HL-60 (cell line): ENCODE measurements around the gene ADGRB3.

ENCODE experiments used
- DNase-seq, 2 experiments: peaks; one replicate each; pipeline ENCODE4 v3.0.0-alpha.2; 2010 to 2020; ENCODE audit warnings: low read depth in 1 of 2, low spot score in 1 of 2
- H3K27ac ChIP-seq: fragments of 250-450 bp; sonication (Bioruptor Pico); replicated peaks from 2 replicates; pipeline ENCODE4 v1.5.1; 2020; ENCODE audit warnings: mild to moderate bottlenecking, moderate library complexity
- H3K27me3 ChIP-seq: fragments of 250-450 bp; sonication (Bioruptor Pico); 2 replicates; pipeline ENCODE4 v1.5.1; 2021; ENCODE audit warnings: mild to moderate bottlenecking, moderate library complexity; ENCODE audit not compliant: insufficient read depth, poor library complexity, severe bottlenecking
- H3K4me3 ChIP-seq: replicated peaks from 2 replicates; pipeline ENCODE4 v1.5.1; 2011; ENCODE audit warnings: mild to moderate bottlenecking, control low read depth, low read length; ENCODE audit not compliant: insufficient read depth
- GABPA ChIP-seq: IDR thresholded peaks from 2 replicates; pipeline ENCODE4 v1.6.1; 2012; ENCODE audit warnings: low read depth
- POLR2AphosphoS5 ChIP-seq: IDR thresholded peaks from 2 replicates; pipeline ENCODE4 v1.6.1; 2012; ENCODE audit warnings: low read depth
- SPI1 ChIP-seq: IDR thresholded peaks from 2 replicates; pipeline ENCODE4 v1.6.1; 2012; ENCODE audit warnings: low read depth, mild to moderate bottlenecking, borderline replicate concordance
- TF ChIP-seq, protein P1 (sequence below): IDR thresholded peaks from 2 replicates; pipeline ENCODE4 v1.6.1; 2012; ENCODE audit warnings: low read depth; ENCODE audit not compliant: insufficient replicate concordance
- TF ChIP-seq, protein P2 (sequence below): IDR thresholded peaks from one replicate; pipeline ENCODE4 v1.5.1; 2011; ENCODE audit warnings: low read length, control low read depth, inconsistent platforms; ENCODE audit not compliant: insufficient read depth

Gene ADGRB3

DNA sequence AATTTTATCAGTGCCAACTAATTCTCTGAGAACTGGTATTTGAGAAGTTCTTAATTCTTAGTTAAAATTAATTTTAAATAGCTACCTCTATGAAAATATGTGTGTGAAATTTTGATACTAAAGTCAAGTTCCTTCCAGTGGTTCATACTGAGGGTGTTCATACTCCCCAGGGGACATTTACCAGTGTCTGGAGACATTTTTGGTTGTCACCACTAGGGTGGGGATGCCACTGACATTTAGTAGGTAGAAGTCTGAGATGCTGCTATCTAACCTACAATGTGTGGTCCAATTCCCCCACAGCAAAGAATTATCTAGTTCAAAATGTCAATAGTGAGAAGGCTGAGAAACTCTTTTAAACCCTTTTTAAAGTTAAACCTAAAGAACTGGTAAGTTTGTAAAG, 463.8 kb downstream of the ADGRB3 start:
- no peak overlapping the region for H3K27ac ChIP-seq
- DNase-seq = no peak
- H3K4me3 ChIP-seq = no peak overlapping the region
- H3K27me3 ChIP-seq = no peaks in the 10 kb centered on the region
- TF ChIP-seq, protein P1, sequence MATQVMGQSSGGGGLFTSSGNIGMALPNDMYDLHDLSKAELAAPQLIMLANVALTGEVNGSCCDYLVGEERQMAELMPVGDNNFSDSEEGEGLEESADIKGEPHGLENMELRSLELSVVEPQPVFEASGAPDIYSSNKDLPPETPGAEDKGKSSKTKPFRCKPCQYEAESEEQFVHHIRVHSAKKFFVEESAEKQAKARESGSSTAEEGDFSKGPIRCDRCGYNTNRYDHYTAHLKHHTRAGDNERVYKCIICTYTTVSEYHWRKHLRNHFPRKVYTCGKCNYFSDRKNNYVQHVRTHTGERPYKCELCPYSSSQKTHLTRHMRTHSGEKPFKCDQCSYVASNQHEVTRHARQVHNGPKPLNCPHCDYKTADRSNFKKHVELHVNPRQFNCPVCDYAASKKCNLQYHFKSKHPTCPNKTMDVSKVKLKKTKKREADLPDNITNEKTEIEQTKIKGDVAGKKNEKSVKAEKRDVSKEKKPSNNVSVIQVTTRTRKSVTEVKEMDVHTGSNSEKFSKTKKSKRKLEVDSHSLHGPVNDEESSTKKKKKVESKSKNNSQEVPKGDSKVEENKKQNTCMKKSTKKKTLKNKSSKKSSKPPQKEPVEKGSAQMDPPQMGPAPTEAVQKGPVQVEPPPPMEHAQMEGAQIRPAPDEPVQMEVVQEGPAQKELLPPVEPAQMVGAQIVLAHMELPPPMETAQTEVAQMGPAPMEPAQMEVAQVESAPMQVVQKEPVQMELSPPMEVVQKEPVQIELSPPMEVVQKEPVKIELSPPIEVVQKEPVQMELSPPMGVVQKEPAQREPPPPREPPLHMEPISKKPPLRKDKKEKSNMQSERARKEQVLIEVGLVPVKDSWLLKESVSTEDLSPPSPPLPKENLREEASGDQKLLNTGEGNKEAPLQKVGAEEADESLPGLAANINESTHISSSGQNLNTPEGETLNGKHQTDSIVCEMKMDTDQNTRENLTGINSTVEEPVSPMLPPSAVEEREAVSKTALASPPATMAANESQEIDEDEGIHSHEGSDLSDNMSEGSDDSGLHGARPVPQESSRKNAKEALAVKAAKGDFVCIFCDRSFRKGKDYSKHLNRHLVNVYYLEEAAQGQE = no peak
- TF ChIP-seq SPI1 = no peak

DNA sequence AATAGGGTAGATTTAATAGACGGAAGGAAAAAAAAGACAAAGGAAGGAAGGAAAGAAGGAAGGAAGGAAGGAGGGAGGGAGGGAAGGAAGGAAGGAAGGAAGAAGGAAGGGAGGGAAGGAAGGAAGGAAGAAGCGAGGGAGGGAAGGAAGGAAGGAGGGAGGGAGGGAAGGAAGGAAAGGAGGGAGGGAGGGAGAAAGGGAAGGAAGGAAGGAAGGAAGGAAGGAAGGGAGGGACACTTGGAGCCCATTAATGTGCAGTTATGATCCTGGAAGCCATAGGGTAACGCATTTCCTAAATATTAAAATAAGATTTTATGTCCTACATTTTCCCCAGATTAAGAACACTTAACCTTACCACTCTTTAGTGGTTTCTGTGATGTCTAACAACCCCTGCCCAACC, 465.7 kb downstream of the ADGRB3 start:
- no peak overlapping the region for H3K4me3 ChIP-seq
- no peak overlapping the region for H3K27ac ChIP-seq
- no peaks in the 10 kb centered on the region for H3K27me3 ChIP-seq
- no peak for DNase-seq
- TF ChIP-seq GABPA (no peak), POLR2AphosphoS5 (no peak), SPI1 (no peak)
- TF ChIP-seq, protein P1 = no peak
- TF ChIP-seq, protein P2, sequence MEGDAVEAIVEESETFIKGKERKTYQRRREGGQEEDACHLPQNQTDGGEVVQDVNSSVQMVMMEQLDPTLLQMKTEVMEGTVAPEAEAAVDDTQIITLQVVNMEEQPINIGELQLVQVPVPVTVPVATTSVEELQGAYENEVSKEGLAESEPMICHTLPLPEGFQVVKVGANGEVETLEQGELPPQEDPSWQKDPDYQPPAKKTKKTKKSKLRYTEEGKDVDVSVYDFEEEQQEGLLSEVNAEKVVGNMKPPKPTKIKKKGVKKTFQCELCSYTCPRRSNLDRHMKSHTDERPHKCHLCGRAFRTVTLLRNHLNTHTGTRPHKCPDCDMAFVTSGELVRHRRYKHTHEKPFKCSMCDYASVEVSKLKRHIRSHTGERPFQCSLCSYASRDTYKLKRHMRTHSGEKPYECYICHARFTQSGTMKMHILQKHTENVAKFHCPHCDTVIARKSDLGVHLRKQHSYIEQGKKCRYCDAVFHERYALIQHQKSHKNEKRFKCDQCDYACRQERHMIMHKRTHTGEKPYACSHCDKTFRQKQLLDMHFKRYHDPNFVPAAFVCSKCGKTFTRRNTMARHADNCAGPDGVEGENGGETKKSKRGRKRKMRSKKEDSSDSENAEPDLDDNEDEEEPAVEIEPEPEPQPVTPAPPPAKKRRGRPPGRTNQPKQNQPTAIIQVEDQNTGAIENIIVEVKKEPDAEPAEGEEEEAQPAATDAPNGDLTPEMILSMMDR = no peak

DNA sequence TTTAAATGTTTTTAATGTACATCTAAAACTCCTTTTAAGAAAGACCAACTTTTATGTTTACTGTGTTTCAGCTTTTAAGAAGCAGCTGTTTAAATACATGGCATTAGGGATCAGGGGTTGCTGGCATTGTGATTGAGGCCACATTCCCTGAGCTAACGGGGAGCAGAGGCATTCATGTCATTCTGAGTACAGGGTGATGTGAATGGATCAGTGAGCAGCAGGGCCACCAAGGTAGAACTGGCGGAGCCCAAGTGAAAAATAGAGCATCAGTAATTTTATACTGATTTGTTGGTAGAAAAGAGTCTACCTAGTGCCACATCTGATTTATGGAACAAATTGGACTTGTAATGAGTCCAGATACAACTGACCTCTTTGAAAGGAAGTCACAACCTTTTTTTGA, 467.3 kb downstream of the ADGRB3 start:
- H3K4me3 ChIP-seq = no peak overlapping the region
- DNase-seq = no peak
- no peaks in the 10 kb centered on the region for H3K27me3 ChIP-seq
- TF ChIP-seq GABPA = no peak
- TF ChIP-seq, protein P2 = no peak
- TF ChIP-seq SPI1 = no peak
- TF ChIP-seq, protein P1 = no peak
- TF ChIP-seq POLR2AphosphoS5 = no peak
- no peak overlapping the region for H3K27ac ChIP-seq

DNA sequence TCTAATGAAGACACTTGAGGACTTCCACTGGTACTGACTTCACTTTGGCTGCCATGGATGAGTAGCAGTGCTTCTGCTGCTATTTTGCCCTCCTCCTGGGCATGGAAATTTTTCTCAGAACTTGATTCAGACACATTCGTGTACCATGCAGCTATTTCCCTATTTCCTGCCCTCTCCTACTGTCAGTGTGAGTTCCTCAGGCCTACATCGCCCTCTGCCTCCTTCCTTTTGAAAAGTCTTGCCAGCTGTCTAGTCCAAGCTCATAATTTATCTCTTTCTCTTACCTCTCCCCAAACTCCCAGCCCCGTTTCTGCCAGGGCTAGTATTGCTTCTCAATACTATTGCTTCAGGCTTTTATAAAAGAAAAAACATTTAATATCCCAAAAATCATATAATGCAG, 470.2 kb downstream of the ADGRB3 start:
- no peak overlapping the region for H3K27ac ChIP-seq
- no peaks in the 10 kb centered on the region for H3K27me3 ChIP-seq
- no peak overlapping the region for H3K4me3 ChIP-seq
- TF ChIP-seq SPI1 = no peak
- TF ChIP-seq, protein P1 = no peak
- TF ChIP-seq GABPA = no peak
- TF ChIP-seq POLR2AphosphoS5 = no peak
- TF ChIP-seq, protein P2 = no peak
- DNase-seq = no peak
